Stimulated activated CD4-positive, alpha-beta T cell treated with anti-CD3 and anti-CD28 coated beads, TNF-alpha, amount 100 ng/mL, for 48 hours (primary cell): ENCODE measurements around the gene LRRC9.
"Not testable (repeated sequence)": the region's sequence is repeated elsewhere in the genome, so short reads cannot be mapped to it uniquely, and the experiment has no call there.

Source experiments
- DNase-seq, 3 donors: peaks; one replicate each; pipeline ENCODE4 v3.0.0-alpha.2; 2020; ENCODE audit warnings: low read depth in 3 of 3

LRRC9 gene

GRCh38 chr14:59919570-59920377, at the start of gene LRRC9:
Gene LRRC9 (plus strand): TSS chr14:59920144.
- no peak for DNase-seq

- no peak for DNase-seq
Measured at GRCh38 chr14:59870277-59871165, 49.4 kb upstream of the LRRC9 start, which contains the start of gene RTN1. Gene RTN1 (minus strand): TSS chr14:59870776. CDS start chr14:59870630, 146 bp downstream.

GRCh38 chr14:59871166-59871495, 48.8 kb upstream of the LRRC9 start:
- no peak for DNase-seq

DNA sequence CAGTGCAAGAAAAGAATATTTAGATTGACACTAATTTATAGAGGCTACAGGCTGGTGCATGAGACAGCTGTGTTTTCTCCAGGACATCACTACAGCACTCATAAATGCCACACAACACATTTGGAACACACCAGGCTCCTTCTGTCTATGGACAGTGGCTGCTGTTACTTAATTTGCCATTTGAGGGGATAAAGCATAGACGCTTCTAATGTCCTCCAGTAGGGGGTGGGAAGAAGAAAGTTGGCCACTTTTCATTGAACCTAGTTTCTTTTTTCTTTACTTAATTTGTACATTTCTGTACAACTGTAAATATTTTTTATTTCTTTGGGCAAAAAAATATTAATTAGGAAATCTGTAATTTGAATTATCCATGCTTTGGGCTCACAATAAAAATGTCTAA, 37.0 kb upstream of the LRRC9 start:
- no peak for DNase-seq

DNA sequence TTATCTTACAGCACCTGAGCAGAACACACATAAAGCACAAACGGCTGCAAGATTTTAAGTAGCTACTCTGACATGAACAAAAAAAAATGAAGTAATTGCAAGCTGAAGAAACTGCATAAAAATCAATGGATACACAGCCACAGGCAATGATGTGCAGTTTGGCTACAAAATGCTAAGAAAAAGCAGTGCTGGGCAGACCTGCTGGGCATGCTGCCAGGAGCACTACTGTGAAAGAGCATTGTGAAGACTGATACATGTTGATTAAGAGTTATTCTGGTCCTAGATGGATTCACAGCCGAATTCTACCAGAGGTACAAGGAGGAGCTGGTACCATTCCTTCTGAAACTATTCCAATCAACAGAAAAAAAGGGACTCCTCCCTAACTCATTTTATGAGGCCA, 29.3 kb upstream of the LRRC9 start:
- no peak for DNase-seq

DNA sequence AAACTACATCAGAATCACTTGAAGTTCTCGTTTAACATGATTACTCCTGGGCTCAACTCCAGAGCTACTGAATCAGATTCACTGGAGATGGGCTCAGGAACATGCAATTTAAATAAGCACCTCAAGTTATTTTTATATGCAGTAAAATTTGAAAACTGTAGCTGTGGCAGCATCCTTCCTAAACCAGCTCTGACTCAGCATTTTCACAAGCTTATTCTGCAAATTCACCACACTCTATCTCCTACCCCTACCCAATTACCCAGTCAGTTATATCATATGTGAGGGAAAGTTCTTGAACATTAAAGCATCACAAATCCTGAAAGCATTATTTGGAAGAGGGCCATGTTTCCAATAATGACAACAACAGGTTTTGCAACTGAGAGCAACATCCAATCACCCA, 24.2 kb upstream of the LRRC9 start:
- no peak for DNase-seq

GRCh38 chr14:59897757-59898383, 22.1 kb upstream of the LRRC9 start:
- DNase-seq = no peak

- DNase-seq = no peak
Measured at GRCh38 chr14:59900556-59900955, 19.4 kb upstream of the LRRC9 start.

DNA sequence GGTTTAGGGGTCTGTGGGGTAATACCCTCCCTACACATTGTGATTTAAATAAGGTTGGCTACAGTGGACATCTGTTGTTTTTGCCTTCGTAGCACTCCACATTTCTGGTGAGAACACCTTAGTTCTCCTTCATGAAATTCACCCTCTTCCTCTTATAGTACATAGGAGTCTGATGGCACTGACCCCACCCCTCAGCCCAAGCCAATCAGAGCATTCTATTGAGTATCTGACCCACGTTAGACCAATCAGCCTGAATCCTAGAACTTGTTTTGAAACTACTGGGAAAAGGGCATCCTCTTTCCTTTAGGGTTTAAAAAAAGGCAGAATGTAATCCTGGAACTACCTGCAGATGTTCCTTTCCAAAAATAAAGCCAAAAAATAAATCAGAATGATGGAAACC, 15.8 kb upstream of the LRRC9 start:
- DNase-seq = no peak

DNA sequence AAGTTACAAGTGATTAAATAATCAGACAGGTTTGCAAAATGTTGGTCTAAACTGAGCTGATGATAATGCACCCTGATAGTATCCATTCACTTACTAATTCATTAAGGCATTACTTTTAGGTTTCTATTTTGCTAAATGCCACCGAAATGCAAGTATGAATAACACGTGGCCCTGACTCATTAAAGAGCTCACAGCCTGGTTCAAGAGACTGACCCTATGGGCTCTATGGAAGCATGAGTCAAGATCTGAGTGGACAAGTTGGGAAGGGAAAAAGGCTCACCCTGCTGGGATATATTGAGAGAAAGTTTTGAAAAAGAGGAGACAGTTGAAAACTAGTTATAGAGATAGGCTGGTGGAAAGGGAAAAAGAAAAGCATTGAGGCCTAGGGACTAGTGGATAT, 14.8 kb upstream of the LRRC9 start:
- DNase-seq = no peak

- no peak for DNase-seq
Measured at GRCh38 chr14:59912443-59912842, 7.5 kb upstream of the LRRC9 start.

- DNase-seq = no peak
Measured at GRCh38 chr14:59913187-59913586, 6.8 kb upstream of the LRRC9 start.

- no peak for DNase-seq
Measured at GRCh38 chr14:59918824-59919569, 947 bp upstream of the LRRC9 start.

DNA sequence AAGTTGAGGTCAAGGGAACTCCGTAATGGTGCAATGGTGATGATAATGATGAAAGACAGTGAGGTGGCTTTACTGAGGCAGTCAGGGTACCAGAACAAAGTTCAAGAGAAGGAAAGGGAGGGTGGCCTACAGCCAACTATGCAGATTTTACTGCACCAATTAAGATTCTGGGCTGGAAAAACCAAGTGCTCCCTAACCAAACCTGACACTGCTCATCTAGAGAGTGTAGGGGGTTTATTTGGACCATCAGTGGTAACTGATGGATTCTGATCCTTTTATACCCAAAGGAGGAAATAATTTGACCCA, 387 bp downstream of the LRRC9 start:
- DNase-seq = no peak

DNA sequence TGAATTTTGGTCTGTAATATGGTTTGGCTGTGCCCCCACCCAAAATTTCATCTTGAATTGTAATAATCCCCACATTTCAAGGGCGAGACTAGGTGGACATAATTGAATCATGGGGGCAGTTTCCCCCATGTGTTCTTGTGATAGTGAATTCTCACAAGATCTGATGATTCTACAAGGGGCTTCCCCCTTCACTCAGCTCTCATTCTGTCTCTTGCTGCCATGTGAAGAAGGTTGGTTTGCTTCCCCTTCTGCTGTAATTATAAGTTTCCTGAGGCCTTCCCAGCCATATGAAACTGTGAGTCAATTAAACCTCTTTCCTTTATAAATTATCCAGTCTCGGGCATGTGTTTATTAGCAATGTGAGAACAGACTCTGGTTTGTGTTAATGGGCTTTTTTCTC, 5.9 kb downstream of the LRRC9 start:
- no peak for DNase-seq

DNA sequence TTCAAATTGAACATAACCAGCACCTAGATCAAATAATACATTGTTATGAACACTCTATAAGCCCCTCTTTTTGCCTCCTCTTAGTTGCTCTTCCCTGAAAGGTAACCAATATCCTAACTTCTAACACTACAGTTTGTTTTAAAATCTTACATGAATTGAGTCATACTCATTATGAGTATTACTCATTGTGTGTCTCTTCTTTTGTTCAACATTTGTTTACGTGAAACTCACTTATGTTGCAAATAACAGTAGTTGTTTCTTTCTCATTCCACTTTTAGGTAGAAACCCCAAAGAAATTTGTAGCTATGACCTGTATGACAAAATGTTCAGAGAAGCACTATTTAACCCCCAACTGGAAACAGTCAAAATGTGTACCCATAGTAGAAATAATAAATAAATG, 6.6 kb downstream of the LRRC9 start:
- DNase-seq = no peak

GRCh38 chr14:59931237-59931636, 11.3 kb downstream of the LRRC9 start:
- no peak for DNase-seq

GRCh38 chr14:59936145-59936544, 16.2 kb downstream of the LRRC9 start:
- no peak for DNase-seq

DNA sequence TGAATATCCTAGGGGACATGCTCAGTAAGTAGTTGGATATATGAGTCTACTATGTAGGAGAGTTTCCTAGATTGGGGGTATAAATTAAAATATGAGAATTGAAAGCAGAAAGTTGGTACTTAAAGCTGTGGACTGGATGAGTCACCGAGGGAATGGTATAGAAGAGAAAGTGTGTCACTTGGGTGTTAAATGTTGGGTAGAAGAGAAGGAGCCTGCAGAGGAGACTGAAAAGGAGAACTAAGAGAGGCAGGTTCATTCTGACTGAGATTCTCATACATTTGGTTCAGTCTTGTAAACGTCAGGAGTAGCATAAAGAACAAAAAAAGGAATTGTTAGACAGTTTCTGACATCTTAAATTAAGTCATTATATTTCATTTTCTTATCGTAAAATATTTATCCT, 19.9 kb downstream of the LRRC9 start:
- DNase-seq = no peak

GRCh38 chr14:59942296-59942862, 22.4 kb downstream of the LRRC9 start:
- DNase-seq = not testable (repeated sequence)

DNA sequence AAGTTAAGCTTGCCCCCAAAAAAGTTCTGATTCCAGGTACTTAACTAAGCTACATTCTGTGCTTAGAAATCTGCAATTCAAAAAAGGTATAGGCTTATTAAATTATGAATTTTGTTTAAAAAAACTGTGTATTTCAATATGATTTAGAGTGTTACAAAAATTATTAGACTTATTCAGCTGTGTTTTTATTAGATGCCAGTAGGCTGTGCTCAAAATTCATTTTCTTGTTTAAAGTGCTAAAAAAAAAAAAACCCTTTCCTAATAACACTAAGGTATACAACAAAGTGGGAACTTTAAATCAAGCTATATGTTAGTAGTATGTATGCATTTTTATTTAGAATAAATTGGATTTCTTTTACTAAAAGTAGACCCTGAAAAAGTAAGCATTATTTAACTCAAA, 25.0 kb downstream of the LRRC9 start:
- no peak for DNase-seq

DNA sequence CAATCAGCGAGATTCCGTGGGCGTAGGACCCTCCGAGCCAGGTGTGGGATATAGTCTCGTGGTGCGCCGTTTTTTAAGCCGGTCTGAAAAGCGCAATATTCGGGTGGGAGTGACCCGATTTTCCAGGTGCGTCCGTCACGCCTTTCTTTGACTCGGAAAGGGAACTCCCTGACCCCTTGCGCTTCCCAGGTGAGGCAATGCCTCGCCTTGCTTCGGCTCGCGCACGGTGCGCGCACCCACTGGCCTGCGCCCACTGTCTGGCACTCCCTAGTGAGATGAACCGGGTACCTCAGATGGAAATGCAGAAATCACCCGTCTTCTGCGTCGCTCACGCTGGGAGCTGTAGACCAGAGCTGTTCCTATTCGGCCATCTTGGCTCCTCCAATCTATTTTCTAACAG, 32.2 kb downstream of the LRRC9 start:
- not testable (repeated sequence) for DNase-seq
